ENCODE data around the gene APOBEC3A. TPM values are rescaled to one million over a fixed set of nuclear protein-coding genes. Genes with fewer than 3 reads are reported as not detected.

The APOBEC3A gene
- total and polyA plus RNA-seq, 2 of the 8 experiments (the other 6 are each of a cell fraction or from before 2014, with no cell fraction given): not detected

- TF ChIP-seq CHD7 (IDR thresholded peaks at IDR 0.05; ENCODE audit: insufficient replicate concordance, low read length) (no peak), TEAD4 (IDR thresholded peaks at IDR 0.05; ENCODE audit: low read depth, low read length) (no peak), HDAC2 (IDR thresholded peaks at IDR 0.05; ENCODE audit: borderline replicate concordance in 1 of 2, low read depth in 2 of 2, low read length in 2 of 2) (no peak), SAP30 (IDR thresholded peaks at IDR 0.05; ENCODE audit: insufficient read depth, insufficient replicate concordance, low read length) (no peak), TAF1 (IDR thresholded peaks at IDR 0.05; ENCODE audit: low read depth, low read length) (no peak), NANOG (IDR thresholded peaks at IDR 0.05; ENCODE audit: insufficient read depth, low read depth, low read length, poor library complexity, severe bottlenecking) (no peak), SP1 (IDR thresholded peaks at IDR 0.05; ENCODE audit: low read depth, low read length) (no peak), CEBPB (IDR thresholded peaks at IDR 0.05; ENCODE audit: low read depth, low read length) (no peak), TBP (IDR thresholded peaks at IDR 0.05; ENCODE audit: low read depth, low read length) (no peak), USF2 (IDR thresholded peaks at IDR 0.05; ENCODE audit: low read length) (no peak)
Observed at GRCh38 chr22:38971791-38972190, 14.4 kb downstream of the APOBEC3A start (continued).
